Testis (tissue), 2 donors: ENCODE data around the gene DLG1.

ENCODE experiments used
- POLR2A ChIP-seq: fragments of 450-650 bp; IDR thresholded peaks from one replicate; pipeline ENCODE4 v1.6.1; 2017; ENCODE audit warnings: antibody characterized with exemption, mild to moderate bottlenecking, moderate library complexity
- TF ChIP-seq, protein P1 (sequence below), 3 experiments: fragments of 450-650 bp in 2 of 3; fragments of 200-600 bp in 1 of 3; sonication (generic) in 1 of 3; IDR thresholded peaks; one replicate each; pipeline ENCODE4 v1.5.1; 2016 to 2019; ENCODE audit warnings: antibody characterized with exemption in 3 of 3, mild to moderate bottlenecking in 2 of 3, moderate library complexity in 1 of 3

DNA sequence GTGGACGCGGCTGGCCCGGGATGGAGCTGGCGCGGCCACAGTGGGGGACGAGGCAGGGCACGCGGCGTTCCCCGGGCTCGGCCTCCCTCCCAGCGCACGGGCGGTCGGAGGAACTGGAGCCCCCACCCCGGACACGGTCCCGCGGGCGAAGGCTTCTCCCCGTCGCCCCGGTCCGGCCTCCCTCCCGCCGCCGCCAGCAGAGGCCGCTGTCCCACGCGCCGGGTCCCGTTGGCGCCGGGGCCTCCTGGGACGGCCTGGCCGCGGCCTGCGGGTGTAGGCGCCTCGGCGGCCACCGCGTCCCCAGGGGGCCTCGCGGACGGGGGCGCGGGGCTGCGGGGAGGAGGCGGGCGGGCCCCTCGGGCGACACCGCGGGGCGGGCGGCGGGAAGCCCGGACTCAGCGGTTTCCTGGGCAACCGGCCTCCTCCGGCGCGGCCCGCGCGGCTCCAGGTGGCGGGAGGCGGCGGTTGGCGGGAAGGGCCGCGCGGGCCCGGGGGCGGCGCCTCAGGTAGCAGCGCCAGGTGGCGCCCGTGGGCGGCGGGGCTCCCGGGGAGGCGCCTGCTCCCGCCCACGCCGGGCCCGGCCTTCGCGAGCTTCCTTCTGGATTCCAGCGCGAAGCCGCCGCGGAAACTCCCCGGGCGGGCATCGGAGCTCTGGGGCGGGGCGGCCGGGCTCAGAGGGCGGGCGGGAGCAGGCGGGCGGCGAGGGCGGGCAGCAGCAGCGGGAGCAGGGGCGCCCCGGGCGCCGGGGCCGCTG lies 295.5 kb downstream of the DLG1 start:
- no peak for TF ChIP-seq POLR2A
- TF ChIP-seq, protein P1, sequence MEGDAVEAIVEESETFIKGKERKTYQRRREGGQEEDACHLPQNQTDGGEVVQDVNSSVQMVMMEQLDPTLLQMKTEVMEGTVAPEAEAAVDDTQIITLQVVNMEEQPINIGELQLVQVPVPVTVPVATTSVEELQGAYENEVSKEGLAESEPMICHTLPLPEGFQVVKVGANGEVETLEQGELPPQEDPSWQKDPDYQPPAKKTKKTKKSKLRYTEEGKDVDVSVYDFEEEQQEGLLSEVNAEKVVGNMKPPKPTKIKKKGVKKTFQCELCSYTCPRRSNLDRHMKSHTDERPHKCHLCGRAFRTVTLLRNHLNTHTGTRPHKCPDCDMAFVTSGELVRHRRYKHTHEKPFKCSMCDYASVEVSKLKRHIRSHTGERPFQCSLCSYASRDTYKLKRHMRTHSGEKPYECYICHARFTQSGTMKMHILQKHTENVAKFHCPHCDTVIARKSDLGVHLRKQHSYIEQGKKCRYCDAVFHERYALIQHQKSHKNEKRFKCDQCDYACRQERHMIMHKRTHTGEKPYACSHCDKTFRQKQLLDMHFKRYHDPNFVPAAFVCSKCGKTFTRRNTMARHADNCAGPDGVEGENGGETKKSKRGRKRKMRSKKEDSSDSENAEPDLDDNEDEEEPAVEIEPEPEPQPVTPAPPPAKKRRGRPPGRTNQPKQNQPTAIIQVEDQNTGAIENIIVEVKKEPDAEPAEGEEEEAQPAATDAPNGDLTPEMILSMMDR (IDR thresholded peaks at IDR 0.05), result peak; percentile 63 to 74 (median 64)
